MM.1S (cell line): Measurements from ENCODE around the gene VSX2.

ENCODE experiments used
- DNase-seq: peaks from one replicate; pipeline ENCODE4 v3.0.0-alpha.2; 2015
- H2AFZ ChIP-seq: fragments of 300-600 bp; sonication (generic); 2 replicates; pipeline ENCODE4 v1.6.0; 2016; ENCODE audit warnings: antibody characterized with exemption, low read length
- H3F3A ChIP-seq: fragments of 300-600 bp; sonication (generic); 2 replicates; pipeline ENCODE4 v1.6.1; 2016; ENCODE audit warnings: mild to moderate bottlenecking, antibody characterized with exemption, low read length, moderate library complexity, mixed read lengths; ENCODE audit not compliant: insufficient read depth
- H3K27ac ChIP-seq: fragments of 300-600 bp; sonication (generic); 2 replicates; pipeline ENCODE4 v1.5.1; 2016; ENCODE audit warnings: mild to moderate bottlenecking, low read length
- H3K27me3 ChIP-seq: fragments of 300-600 bp; sonication (generic); replicated peaks from 2 replicates; pipeline ENCODE4 v1.6.0; 2016; ENCODE audit warnings: low read length; ENCODE audit not compliant: insufficient read depth
- H3K36me3 ChIP-seq: fragments of 300-600 bp; sonication (generic); replicated peaks from 2 replicates; pipeline ENCODE4 v1.6.1; 2016; ENCODE audit warnings: mild to moderate bottlenecking, low read length, mixed read lengths; ENCODE audit not compliant: insufficient read depth
- H3K4me1 ChIP-seq: fragments of 300-600 bp; sonication (generic); 2 replicates; pipeline ENCODE4 v1.6.1; 2016; ENCODE audit warnings: low read length, mixed read lengths
- H3K4me2 ChIP-seq: fragments of 300-600 bp; sonication (generic); 2 replicates; pipeline ENCODE4 v1.6.0; 2016; ENCODE audit warnings: low read depth, low read length
- H3K4me3 ChIP-seq: fragments of 300-600 bp; sonication (generic); 2 replicates; pipeline ENCODE4 v1.5.1; 2016; ENCODE audit warnings: low read length, mixed read lengths
- H3K79me2 ChIP-seq: fragments of 300-600 bp; sonication (generic); 2 replicates; pipeline ENCODE4 v1.6.1; 2016; ENCODE audit warnings: mixed run types, low read length, mixed read lengths
- H3K9ac ChIP-seq: fragments of 300-600 bp; sonication (generic); 2 replicates; pipeline ENCODE4 v1.6.1; 2016; ENCODE audit warnings: low read length, mixed read lengths
- H3K9me2 ChIP-seq: fragments of 300-600 bp; sonication (generic); replicated peaks from 2 replicates; pipeline ENCODE4 v1.6.1; 2016; ENCODE audit warnings: mild to moderate bottlenecking, low read length, mixed read lengths; ENCODE audit not compliant: insufficient read depth
- H3K9me3 ChIP-seq: fragments of 300-600 bp; sonication (generic); replicated peaks from 2 replicates; pipeline ENCODE4 v1.6.1; 2016; ENCODE audit warnings: mild to moderate bottlenecking, low read length, mixed read lengths; ENCODE audit not compliant: insufficient read depth
- H4K20me1 ChIP-seq: fragments of 300-600 bp; sonication (generic); 2 replicates; pipeline ENCODE4 v1.6.1; 2016; ENCODE audit warnings: mild to moderate bottlenecking, low read length, moderate library complexity, mixed read lengths; ENCODE audit not compliant: insufficient read depth
- EZH2 ChIP-seq: fragments of 300-600 bp; sonication (generic); optimal IDR thresholded peaks from 2 replicates; pipeline ENCODE3; 2017; ENCODE audit warnings: low read depth, mild to moderate bottlenecking, antibody characterized with exemption, low read length, mixed read lengths
- EZH2phosphoT487 ChIP-seq: fragments of 300-600 bp; sonication (generic); IDR thresholded peaks from 2 replicates; pipeline ENCODE4 v1.6.1; 2018; ENCODE audit warnings: antibody characterized with exemption, low read length
- TF ChIP-seq, protein P1 (sequence below): fragments of 300-600 bp; sonication (generic); IDR thresholded peaks from 2 replicates; pipeline ENCODE4 v1.5.1; 2016; ENCODE audit warnings: antibody characterized with exemption, low read length, mixed read lengths

The VSX2 gene

DNA sequence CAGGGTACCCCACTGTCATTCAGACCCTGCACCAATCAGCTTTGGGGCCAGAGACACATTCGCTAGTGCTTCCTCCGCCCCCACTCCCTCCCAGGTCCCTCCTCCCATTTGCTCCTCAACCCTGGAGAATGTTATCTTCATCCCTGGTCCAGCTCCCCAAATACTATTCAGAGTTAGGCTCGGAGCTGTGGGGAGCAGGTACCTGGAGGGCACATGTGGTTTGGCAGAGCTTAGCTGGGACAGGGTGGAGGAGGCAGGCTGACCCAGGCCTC, 19.5 kb downstream of the VSX2 start:
- H2AFZ ChIP-seq = no peak overlapping the region
- H3K4me3 ChIP-seq = no peak overlapping the region
- DNase-seq = no peak
- H3K36me3 ChIP-seq = no peaks in the 10 kb centered on the region
- TF ChIP-seq, protein P1, sequence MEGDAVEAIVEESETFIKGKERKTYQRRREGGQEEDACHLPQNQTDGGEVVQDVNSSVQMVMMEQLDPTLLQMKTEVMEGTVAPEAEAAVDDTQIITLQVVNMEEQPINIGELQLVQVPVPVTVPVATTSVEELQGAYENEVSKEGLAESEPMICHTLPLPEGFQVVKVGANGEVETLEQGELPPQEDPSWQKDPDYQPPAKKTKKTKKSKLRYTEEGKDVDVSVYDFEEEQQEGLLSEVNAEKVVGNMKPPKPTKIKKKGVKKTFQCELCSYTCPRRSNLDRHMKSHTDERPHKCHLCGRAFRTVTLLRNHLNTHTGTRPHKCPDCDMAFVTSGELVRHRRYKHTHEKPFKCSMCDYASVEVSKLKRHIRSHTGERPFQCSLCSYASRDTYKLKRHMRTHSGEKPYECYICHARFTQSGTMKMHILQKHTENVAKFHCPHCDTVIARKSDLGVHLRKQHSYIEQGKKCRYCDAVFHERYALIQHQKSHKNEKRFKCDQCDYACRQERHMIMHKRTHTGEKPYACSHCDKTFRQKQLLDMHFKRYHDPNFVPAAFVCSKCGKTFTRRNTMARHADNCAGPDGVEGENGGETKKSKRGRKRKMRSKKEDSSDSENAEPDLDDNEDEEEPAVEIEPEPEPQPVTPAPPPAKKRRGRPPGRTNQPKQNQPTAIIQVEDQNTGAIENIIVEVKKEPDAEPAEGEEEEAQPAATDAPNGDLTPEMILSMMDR = no peak
- TF ChIP-seq EZH2phosphoT487 (no peak), EZH2 (no peak)
- no peak overlapping the region for H3K4me2 ChIP-seq
- no peak overlapping the region for H3K9ac ChIP-seq
- H3K9me3 ChIP-seq = no peaks in the 10 kb centered on the region
- no peaks in the 10 kb centered on the region for H3F3A ChIP-seq
- no peaks in the 10 kb centered on the region for H3K9me2 ChIP-seq
- peaks cover 13% of the 10 kb centered on the region for H3K27me3 ChIP-seq
- no peaks in the 10 kb centered on the region for H3K79me2 ChIP-seq
- H3K4me1 ChIP-seq = no peaks in the 10 kb centered on the region
- H3K27ac ChIP-seq = no peak overlapping the region
- H4K20me1 ChIP-seq = no peaks in the 10 kb centered on the region

DNA sequence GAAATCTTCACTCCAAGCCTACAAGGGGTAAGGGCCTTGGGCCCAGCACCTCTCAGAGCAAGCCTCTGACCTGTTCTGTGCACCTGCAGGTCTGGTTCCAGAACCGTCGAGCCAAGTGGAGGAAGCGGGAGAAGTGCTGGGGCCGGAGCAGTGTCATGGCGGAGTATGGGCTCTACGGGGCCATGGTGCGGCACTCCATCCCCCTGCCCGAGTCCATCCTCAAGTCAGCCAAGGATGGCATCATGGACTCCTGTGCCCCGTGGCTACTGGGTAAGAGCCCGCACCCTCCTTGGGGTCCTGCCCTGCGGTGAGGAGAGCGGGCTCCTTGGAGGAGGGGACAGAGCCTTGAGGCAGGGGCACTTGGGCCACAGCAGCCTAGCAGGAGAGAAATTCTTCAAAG, 20.3 kb downstream of the VSX2 start:
- Histone ChIP-seq H3K4me2 (no peak overlapping the region), H3K27ac (no peak overlapping the region), H3K9me2 (no peaks in the 10 kb centered on the region), H3K79me2 (no peaks in the 10 kb centered on the region), H3K4me1 (no peaks in the 10 kb centered on the region), H4K20me1 (no peaks in the 10 kb centered on the region), H3K9me3 (no peaks in the 10 kb centered on the region), H3K4me3 (no peak overlapping the region), H2AFZ (no peak overlapping the region), H3K9ac (no peak overlapping the region), H3F3A (no peaks in the 10 kb centered on the region), H3K27me3 (peaks cover 13% of the 10 kb centered on the region), H3K36me3 (no peaks in the 10 kb centered on the region)
- no peak for DNase-seq
- TF ChIP-seq EZH2 = no peak
- TF ChIP-seq, protein P1 = no peak
- TF ChIP-seq EZH2phosphoT487 = no peak

DNA sequence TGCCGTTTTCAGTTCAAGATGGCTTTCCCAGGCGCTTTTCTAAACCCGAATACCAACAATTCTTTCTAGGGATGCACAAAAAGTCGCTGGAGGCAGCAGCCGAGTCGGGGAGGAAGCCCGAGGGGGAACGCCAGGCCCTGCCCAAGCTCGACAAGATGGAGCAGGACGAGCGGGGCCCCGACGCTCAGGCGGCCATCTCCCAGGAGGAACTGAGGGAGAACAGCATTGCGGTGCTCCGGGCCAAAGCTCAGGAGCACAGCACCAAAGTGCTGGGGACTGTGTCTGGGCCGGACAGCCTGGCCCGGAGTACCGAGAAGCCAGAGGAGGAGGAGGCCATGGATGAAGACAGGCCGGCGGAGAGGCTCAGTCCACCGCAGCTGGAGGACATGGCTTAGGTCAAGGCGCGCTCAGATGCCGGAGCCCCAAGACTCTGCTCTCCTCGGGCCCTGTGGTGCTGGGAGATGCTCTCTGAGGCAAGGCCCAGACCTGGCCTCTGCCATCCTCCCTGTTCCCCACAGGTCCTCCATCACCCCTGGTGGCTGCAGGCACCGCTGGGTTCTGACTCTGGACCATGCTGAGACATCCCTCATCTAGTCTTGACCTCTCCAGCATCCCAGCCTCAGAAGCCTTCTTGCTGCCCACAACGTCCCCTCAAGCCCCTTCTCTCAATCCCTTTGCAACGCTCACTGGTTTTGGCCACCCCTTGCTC, 21.4 kb downstream of the VSX2 start:
- no peaks in the 10 kb centered on the region for H3K36me3 ChIP-seq
- H3K27me3 ChIP-seq = peaks cover 13% of the 10 kb centered on the region
- H3K9me2 ChIP-seq = no peaks in the 10 kb centered on the region
- H3K27ac ChIP-seq = no peak overlapping the region
- H3K79me2 ChIP-seq = no peaks in the 10 kb centered on the region
- no peak overlapping the region for H3K9ac ChIP-seq
- H3K4me3 ChIP-seq = no peak overlapping the region
- DNase-seq = no peak
- no peaks in the 10 kb centered on the region for H3K9me3 ChIP-seq
- no peaks in the 10 kb centered on the region for H3K4me1 ChIP-seq
- no peaks in the 10 kb centered on the region for H3F3A ChIP-seq
- no peaks in the 10 kb centered on the region for H4K20me1 ChIP-seq
- H3K4me2 ChIP-seq = no peak overlapping the region
- TF ChIP-seq, protein P1 = no peak
- no peak for TF ChIP-seq EZH2
- TF ChIP-seq EZH2phosphoT487 = no peak
- no peak overlapping the region for H2AFZ ChIP-seq
